HG03060 (cell line): ENCODE results near the gene IL31RA.

Experiments
- ATAC-seq: cut with Tn5 transposase; IDR thresholded peaks from one replicate; pipeline ENCODE4 v1.9.1; 2021; ENCODE audit warnings: low read depth, moderate number of reproducible peaks; ENCODE audit not compliant: unreplicated experiment

The IL31RA gene

GRCh38 chr5:55857247-55857640, 6.1 kb downstream of the IL31RA start:
- ATAC-seq: no peak

GRCh38 chr5:55858104-55858503, 6.9 kb downstream of the IL31RA start:
- ATAC-seq: no peak

GRCh38 chr5:55860288-55860687, 9.1 kb downstream of the IL31RA start:
- ATAC-seq: no peak

GRCh38 chr5:55860709-55861108, 9.6 kb downstream of the IL31RA start:
- ATAC-seq: no peak

- ATAC-seq: no peak
Measured at GRCh38 chr5:55864606-55865541, 13.7 kb downstream of the IL31RA start.

GRCh38 chr5:55865831-55866230, 14.7 kb downstream of the IL31RA start:
- ATAC-seq: no peak

GRCh38 chr5:55866485-55866884, 15.3 kb downstream of the IL31RA start:
- ATAC-seq: no peak

- ATAC-seq: no peak
Measured at GRCh38 chr5:55866934-55867333, 15.8 kb downstream of the IL31RA start.

- ATAC-seq: no peak
Measured at GRCh38 chr5:55868846-55869245, 17.7 kb downstream of the IL31RA start.

GRCh38 chr5:55869847-55870246, 18.7 kb downstream of the IL31RA start:
- ATAC-seq: no peak

- ATAC-seq: no peak
Measured at GRCh38 chr5:55873234-55873633, 22.1 kb downstream of the IL31RA start.

- ATAC-seq: no peak
Measured at GRCh38 chr5:55877655-55878054, 26.5 kb downstream of the IL31RA start.

- no peak for ATAC-seq
Measured at GRCh38 chr5:55880453-55880852, 29.3 kb downstream of the IL31RA start.

GRCh38 chr5:55885359-55885758, 34.2 kb downstream of the IL31RA start:
- ATAC-seq: no peak

- ATAC-seq: no peak
Measured at GRCh38 chr5:55888205-55888604, 37.0 kb downstream of the IL31RA start.

GRCh38 chr5:55892479-55892878, 41.3 kb downstream of the IL31RA start:
- ATAC-seq: no peak

- ATAC-seq: no peak
Measured at GRCh38 chr5:55894135-55894534, 43.0 kb downstream of the IL31RA start.

GRCh38 chr5:55895346-55895745, 44.2 kb downstream of the IL31RA start:
- ATAC-seq: no peak

GRCh38 chr5:55896238-55896637, 45.1 kb downstream of the IL31RA start:
- ATAC-seq: no peak

GRCh38 chr5:55896663-55897062, 45.5 kb downstream of the IL31RA start:
- no peak for ATAC-seq

- ATAC-seq: no peak
Measured at GRCh38 chr5:55897206-55897894, 46.2 kb downstream of the IL31RA start.

- ATAC-seq: no peak
Measured at GRCh38 chr5:55897905-55898304, 46.7 kb downstream of the IL31RA start.
